Neutrophil (primary cell): ENCODE measurements around the gene EFCAB8.

ENCODE experiments used
- H3K27ac ChIP-seq: fragments of 200-600 bp; sonication (generic); 2 replicates; pipeline ENCODE4 v1.5.1; 2016; ENCODE audit warnings: mild to moderate bottlenecking, moderate library complexity
- H3K27me3 ChIP-seq: fragments of 200-600 bp; sonication (generic); 2 replicates; pipeline ENCODE4 v1.6.0; 2016; ENCODE audit warnings: mild to moderate bottlenecking
- H3K36me3 ChIP-seq: fragments of 200-600 bp; sonication (generic); 2 replicates; pipeline ENCODE4 v1.5.1; 2017
- H3K4me1 ChIP-seq, 2 experiments: fragments of 200-600 bp in 1 of 2; sonication (generic) in 1 of 2; 1 replicate in 1 of 2; 2 replicates in 1 of 2; pipeline versions ENCODE4 v1.5.1 to v1.6.1; 2013 to 2016; ENCODE audit warnings: low read depth in 1 of 2, low read length in 1 of 2, mild to moderate bottlenecking in 1 of 2, moderate library complexity in 1 of 2; ENCODE audit not compliant: control insufficient read depth in 1 of 2, insufficient read depth in 1 of 2
- H3K4me3 ChIP-seq, 2 experiments: fragments of 200-600 bp in 1 of 2; sonication (generic) in 1 of 2; 1 replicate in 1 of 2; 2 replicates in 1 of 2; pipeline ENCODE4 v1.5.1; 2013 to 2016; ENCODE audit warnings: low read depth in 1 of 2, low read length in 1 of 2, mild to moderate bottlenecking in 1 of 2, moderate library complexity in 1 of 2
- H3K9me3 ChIP-seq: fragments of 200-600 bp; sonication (generic); 2 replicates; pipeline ENCODE4 v1.5.1; 2016
- TF ChIP-seq, protein P1 (sequence below): fragments of 200-600 bp; sonication (generic); IDR thresholded peaks from 2 replicates; pipeline ENCODE4 v1.5.1; 2016; ENCODE audit warnings: antibody characterized with exemption

Gene EFCAB8

DNA sequence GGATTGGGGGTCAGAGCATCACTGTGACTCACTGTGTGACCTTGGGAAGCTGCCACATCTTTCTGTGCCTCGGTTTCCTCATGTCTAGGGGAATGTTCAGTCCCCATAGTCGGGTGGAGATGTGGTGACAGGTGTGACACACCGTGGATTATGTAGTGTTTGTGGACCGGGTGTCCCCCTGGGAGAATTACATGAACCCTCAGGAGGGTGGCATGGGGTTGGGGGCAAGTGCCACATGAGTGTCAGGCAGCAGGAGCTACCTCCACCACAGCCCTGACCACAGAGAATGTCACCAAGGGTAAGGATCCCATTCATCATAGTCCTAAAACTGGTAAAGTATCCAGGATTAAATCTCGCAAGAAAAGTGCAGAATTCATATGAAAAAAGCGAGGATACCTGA, 122.3 kb downstream of the EFCAB8 start:
- TF ChIP-seq, protein P1, sequence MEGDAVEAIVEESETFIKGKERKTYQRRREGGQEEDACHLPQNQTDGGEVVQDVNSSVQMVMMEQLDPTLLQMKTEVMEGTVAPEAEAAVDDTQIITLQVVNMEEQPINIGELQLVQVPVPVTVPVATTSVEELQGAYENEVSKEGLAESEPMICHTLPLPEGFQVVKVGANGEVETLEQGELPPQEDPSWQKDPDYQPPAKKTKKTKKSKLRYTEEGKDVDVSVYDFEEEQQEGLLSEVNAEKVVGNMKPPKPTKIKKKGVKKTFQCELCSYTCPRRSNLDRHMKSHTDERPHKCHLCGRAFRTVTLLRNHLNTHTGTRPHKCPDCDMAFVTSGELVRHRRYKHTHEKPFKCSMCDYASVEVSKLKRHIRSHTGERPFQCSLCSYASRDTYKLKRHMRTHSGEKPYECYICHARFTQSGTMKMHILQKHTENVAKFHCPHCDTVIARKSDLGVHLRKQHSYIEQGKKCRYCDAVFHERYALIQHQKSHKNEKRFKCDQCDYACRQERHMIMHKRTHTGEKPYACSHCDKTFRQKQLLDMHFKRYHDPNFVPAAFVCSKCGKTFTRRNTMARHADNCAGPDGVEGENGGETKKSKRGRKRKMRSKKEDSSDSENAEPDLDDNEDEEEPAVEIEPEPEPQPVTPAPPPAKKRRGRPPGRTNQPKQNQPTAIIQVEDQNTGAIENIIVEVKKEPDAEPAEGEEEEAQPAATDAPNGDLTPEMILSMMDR = no peak
- Histone ChIP-seq H3K9me3 (no peaks in the 10 kb centered on the region), H3K27me3 (no peaks in the 10 kb centered on the region), H3K36me3 (no peaks in the 10 kb centered on the region), H3K4me3 (no peak overlapping the region), H3K27ac (no peak overlapping the region), H3K4me1 (no peaks in the 10 kb centered on the region)

DNA sequence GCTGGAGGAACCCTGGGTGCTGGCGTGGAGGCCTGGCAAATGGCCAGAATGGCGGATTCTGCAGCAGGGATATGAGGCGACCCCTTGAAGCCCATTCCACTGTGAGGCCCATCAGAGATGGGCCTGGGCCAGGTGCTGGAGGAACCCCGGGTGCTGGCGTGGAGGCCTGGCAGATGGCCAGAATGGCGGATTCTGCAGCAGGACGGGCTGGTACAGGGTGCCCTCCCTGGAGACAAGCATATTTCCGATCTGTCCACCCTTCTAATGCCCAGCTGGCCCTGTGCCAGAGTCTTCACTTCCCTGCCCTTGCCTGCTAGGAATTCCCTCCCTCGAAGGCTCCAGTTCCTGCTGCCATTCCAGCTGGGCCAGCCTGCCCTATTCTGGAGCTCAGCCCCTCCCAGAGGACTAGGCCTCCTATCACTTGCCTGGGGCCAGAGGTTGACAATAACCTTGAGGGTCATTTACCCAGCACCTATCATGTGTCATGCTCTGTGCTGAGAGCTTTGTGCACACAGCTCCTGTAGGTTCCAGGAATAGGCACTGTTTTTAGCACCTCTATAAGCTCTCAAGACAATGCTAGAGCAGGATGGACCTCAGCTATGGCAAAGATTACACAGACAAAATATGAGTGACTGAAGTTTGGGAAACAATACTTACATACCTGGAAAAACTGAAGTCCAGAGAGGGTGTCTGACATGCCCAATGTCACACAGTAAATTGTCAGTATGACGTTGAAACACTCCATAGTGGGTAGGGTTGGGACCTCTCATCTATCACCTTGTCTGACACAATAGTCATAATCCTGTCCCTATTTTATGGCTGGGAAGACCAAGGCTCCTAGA, 124.1 kb downstream of the EFCAB8 start:
- no peaks in the 10 kb centered on the region for H3K27me3 ChIP-seq
- no peaks in the 10 kb centered on the region for H3K36me3 ChIP-seq
- H3K4me3 ChIP-seq = no peak overlapping the region
- H3K27ac ChIP-seq = no peak overlapping the region
- no peaks in the 10 kb centered on the region for H3K9me3 ChIP-seq
- H3K4me1 ChIP-seq = no peaks in the 10 kb centered on the region
- TF ChIP-seq, protein P1 = no peak

DNA sequence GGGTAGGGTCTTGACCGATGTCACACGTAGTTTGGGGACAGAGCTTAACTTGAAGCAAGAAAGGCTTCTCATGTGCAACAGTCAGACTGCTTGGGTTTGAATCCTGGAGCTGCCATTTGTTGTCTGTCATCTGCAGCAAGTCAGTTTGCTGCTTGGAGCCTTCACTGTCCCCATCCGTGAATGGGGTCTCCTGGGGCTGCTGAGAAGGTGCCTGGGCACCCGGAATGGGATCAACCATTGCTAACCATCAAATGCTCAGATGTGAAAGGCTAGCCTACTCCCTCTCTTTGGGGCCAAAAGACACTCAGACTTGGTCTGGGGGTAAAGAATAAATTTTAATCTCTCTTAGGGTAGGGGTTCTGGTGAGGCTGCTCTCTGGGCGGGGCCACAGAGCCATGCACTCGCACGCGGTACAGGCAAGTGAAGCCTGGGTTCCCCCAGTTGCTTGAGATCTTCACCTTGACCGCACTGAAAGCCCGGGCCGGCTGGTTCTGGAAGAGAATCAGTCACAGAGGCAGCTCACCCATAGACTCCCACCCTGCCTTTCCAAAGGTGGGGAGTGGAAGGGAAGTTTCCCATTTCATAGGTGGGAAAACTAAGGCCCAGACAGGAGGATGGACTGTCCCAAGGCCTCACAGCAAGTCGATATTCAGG, 124.9 kb downstream of the EFCAB8 start:
- H3K27me3 ChIP-seq = no peaks in the 10 kb centered on the region
- H3K36me3 ChIP-seq = no peaks in the 10 kb centered on the region
- no peak overlapping the region for H3K4me3 ChIP-seq
- no peaks in the 10 kb centered on the region for H3K9me3 ChIP-seq
- H3K27ac ChIP-seq = no peak overlapping the region
- no peaks in the 10 kb centered on the region for H3K4me1 ChIP-seq
- TF ChIP-seq, protein P1 = no peak

DNA sequence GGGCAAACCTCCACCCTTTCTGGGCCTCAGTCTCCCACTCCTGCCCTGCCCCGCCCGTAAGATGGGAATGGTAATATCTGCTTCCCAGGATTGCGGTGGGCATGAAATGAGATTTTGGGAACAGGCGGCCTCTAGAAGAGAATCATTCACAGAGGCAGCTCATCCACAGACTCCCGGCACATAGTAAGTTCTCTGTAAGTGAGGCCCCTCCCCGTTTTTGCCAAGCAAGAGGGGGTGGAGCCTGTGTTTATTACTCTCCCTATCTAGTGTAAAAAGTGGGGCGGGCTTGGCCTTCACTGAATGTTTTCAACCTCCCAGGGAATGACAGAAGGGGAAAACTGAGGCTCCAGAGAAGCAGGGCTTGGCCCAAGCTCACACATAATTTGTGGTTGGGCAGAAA, 125.5 kb downstream of the EFCAB8 start:
- TF ChIP-seq, protein P1 = no peak
- Histone ChIP-seq H3K9me3 (no peaks in the 10 kb centered on the region), H3K4me1 (no peaks in the 10 kb centered on the region), H3K27ac (no peak overlapping the region), H3K27me3 (no peaks in the 10 kb centered on the region), H3K4me3 (no peak overlapping the region), H3K36me3 (no peaks in the 10 kb centered on the region)

DNA sequence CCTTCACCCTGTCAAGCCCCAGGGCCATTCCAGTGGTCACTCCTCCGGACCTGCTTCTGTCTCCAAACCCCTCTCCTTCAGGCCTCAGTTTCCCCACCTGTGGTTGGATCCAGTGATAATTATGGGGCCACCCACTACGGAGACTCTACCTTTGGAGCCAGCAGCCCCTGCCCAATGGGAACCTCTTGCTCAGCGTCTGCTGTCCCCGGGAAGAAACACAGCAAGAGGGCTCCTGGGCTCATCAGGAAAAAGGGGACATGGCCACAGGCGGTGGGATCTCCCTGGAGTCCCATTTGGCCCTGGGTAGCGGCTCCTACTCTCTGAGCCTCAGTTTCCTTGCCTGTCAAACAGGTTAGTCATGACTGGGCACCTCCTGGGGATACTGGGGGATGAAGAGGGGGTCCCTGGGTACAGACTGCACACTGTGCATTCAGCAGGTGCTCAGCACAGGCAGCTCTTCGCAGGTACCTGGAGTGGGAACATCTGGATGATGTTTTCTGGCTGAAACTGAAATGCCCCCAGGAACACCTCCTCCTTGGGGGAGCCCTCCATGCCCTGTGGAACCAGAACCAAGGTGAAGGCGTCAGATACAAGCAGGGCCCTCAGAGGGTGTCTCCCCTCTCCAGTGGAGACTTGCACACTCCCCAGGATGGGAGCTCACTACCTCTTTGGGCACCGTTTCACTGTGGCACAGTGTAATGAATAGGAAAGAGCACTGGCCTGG, 126.1 kb downstream of the EFCAB8 start:
- Histone ChIP-seq H3K4me1 (no peaks in the 10 kb centered on the region), H3K36me3 (no peaks in the 10 kb centered on the region), H3K27ac (no peak overlapping the region), H3K9me3 (no peaks in the 10 kb centered on the region), H3K27me3 (no peaks in the 10 kb centered on the region), H3K4me3 (no peak overlapping the region)
- TF ChIP-seq, protein P1 = no peak
